B cell (primary cell): ENCODE results near the gene IRAK2.

Source experiments
- EZH2 ChIP-seq: IDR thresholded peaks from 2 replicates; pipeline ENCODE4 v1.6.1; 2012; ENCODE audit warnings: borderline replicate concordance, low read depth, mild to moderate bottlenecking, moderate library complexity, low read length; ENCODE audit not compliant: insufficient read depth, poor library complexity, severe bottlenecking
- TF ChIP-seq, protein P1 (sequence below): fragments of 200-600 bp; IDR thresholded peaks from one replicate; pipeline ENCODE4 v1.8.0; 2022; ENCODE audit warnings: antibody characterized with exemption, mild to moderate bottlenecking

DNA sequence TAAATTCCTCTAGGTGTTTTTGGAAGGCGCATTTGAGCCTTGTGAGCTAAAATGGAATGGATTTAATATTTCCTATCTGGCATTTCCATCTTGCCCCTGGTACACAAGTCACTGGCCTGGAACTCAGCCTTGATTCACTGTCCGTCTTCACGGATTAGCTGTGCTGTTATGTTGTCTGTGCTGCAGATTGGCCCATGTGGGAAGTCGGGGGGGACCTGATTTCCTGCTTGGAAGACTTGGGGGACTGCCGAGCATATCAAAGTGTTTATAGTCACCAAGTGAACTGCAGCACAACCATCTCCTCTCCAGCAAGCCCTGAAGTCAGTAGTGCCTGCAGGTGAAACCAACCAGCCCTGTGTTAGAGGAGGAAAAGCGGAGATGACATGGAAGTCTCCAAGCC, 115.9 kb downstream of the IRAK2 start:
- TF ChIP-seq, protein P1, sequence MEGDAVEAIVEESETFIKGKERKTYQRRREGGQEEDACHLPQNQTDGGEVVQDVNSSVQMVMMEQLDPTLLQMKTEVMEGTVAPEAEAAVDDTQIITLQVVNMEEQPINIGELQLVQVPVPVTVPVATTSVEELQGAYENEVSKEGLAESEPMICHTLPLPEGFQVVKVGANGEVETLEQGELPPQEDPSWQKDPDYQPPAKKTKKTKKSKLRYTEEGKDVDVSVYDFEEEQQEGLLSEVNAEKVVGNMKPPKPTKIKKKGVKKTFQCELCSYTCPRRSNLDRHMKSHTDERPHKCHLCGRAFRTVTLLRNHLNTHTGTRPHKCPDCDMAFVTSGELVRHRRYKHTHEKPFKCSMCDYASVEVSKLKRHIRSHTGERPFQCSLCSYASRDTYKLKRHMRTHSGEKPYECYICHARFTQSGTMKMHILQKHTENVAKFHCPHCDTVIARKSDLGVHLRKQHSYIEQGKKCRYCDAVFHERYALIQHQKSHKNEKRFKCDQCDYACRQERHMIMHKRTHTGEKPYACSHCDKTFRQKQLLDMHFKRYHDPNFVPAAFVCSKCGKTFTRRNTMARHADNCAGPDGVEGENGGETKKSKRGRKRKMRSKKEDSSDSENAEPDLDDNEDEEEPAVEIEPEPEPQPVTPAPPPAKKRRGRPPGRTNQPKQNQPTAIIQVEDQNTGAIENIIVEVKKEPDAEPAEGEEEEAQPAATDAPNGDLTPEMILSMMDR: no peak
- TF ChIP-seq EZH2: no peak
